Measurements from ENCODE around the gene RPL34. TPM values are rescaled to one million over a fixed set of nuclear protein-coding genes. Genes with fewer than 3 reads are reported as not detected.

Gene RPL34
- 1,000 to 10,000 TPM in 1 of 4 donors, 100 to 1,000 TPM in 3; 554 to 1,152 (median 836) TPM for total RNA-seq

DNA sequence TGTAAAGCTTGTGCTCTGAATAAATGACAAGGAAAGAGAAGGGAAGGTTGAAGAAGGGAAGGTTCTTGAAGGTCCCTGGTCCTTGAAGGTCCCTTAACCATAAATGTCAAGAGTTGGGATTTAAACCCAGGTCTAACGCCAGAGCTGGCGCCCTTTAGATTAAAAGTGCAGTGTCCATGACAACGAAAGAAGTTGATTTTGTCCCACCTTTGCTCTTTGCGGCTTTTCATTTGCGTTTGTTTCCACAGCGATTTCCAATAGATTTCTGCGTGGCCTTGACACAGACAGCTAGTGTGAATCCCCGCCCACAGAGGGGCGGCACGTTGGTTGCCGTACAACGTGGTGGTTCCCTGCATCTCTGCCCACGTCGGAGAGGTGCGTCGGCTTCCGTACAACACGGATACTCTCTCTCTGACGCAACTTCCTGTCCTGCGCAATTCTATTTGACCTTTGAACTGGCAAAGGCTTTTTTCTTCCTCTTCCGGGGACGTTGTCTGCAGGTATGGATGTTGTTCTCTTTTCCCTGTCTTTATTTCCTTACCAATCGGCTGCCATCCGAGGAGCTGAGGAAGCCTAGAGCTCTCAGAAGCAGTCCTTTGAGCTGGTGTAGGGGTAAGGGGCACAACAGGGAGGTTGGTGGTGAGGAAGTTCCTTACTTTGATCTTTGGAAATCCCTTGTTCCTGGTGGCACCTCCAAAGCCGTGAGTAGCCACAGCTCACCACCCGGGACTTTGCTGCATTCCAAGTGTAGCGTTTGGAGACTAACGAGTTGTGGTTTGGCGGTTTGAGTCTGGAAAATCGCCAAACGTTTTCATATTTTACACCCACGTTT lies at the start of gene RPL34:
TSS of gene RPL34 (plus strand) at position 476 of the 832 bp plus-strand sequence. CDS start 1,384 bp downstream, outside the sequence.
- peak; percentile 93 to 96 for TF ChIP-seq POLR2A (IDR thresholded peaks at IDR 0.05)
- TF ChIP-seq CTCF (IDR thresholded peaks at IDR 0.05), result no peak
- TF ChIP-seq EP300 (IDR thresholded peaks at IDR 0.05), result peak; percentile 98 to 100
- peak; percentile 93 to 98 for DNase-seq (ENCODE audit: low spot score in 2 of 2)

GRCh38 chr4:108570993-108571569 lies 49.3 kb upstream of the RPL34 start:
- no peaks in the 10 kb centered on the region for H3K9me3 ChIP-seq
- no peak overlapping the region for H3K27ac ChIP-seq
- no peak for TF ChIP-seq CTCF (IDR thresholded peaks at IDR 0.05)
- no peak for TF ChIP-seq POLR2A (IDR thresholded peaks at IDR 0.05)
- TF ChIP-seq EP300 (IDR thresholded peaks at IDR 0.05), result no peak
- no peaks in the 10 kb centered on the region for H3K4me1 ChIP-seq
- DNase-seq (ENCODE audit: low spot score in 2 of 2), result no peak
- no peak overlapping the region for H3K4me3 ChIP-seq
- no peaks in the 10 kb centered on the region for H3K36me3 ChIP-seq
- no peaks in the 10 kb centered on the region for H3K27me3 ChIP-seq
- WGBS, 2 donors, result 61 to 73% methylated on average over 4 of the region's 4 CpGs

More for the DNA sequence above, at the start of gene RPL34:
- 1% methylated on average over 32 of the region's 32 CpGs for WGBS, 2 donors
- Histone ChIP-seq H3K36me3 (peaks cover 0 to 47% (median 15%) of the 10 kb centered on the region in 3 donors), H3K4me3 (peak within 1 kb of the TSS; percentile 70 to 79 (median 75)), H3K4me1 (peaks cover 0 to 40% (median 20%) of the 10 kb centered on the region in 4 donors), H3K27me3 (no peaks in the 10 kb centered on the region), H3K9me3 (peaks cover 0 to 6% (median 0%) of the 10 kb centered on the region in 4 donors), H3K27ac (peak within 1 kb of the TSS; percentile 52 to 87 (median 83))

DNA sequence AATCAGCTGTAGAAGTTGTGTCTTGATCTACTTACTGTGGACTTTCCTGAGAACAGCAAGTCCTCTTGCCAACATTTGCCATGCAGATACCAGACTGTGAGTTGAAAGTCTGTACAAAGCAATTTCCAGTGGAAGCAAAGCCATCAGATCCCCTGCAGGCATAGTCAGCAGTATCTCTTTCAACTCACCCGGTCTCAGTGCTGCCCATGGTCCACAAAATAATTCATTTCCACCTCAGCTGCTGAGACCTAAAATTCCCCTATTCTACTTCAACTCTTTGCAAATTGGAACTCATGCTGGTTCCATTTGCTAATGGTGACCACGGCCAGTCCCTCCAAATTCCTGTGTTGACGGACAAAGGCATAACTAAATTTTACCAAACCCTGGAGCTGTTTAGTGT lies 46.0 kb upstream of the RPL34 start:
- no peak for DNase-seq (ENCODE audit: low spot score in 2 of 2)
- Histone ChIP-seq H3K27ac (no peak overlapping the region), H3K36me3 (no peaks in the 10 kb centered on the region), H3K27me3 (no peaks in the 10 kb centered on the region), H3K4me3 (no peak overlapping the region), H3K9me3 (no peaks in the 10 kb centered on the region), H3K4me1 (no peaks in the 10 kb centered on the region)
- TF ChIP-seq EP300 (IDR thresholded peaks at IDR 0.05) (no peak), POLR2A (IDR thresholded peaks at IDR 0.05) (no peak), CTCF (IDR thresholded peaks at IDR 0.05) (no peak)
- WGBS, 2 donors, result 71 to 83% methylated on average over 3 of the region's 3 CpGs

DNA sequence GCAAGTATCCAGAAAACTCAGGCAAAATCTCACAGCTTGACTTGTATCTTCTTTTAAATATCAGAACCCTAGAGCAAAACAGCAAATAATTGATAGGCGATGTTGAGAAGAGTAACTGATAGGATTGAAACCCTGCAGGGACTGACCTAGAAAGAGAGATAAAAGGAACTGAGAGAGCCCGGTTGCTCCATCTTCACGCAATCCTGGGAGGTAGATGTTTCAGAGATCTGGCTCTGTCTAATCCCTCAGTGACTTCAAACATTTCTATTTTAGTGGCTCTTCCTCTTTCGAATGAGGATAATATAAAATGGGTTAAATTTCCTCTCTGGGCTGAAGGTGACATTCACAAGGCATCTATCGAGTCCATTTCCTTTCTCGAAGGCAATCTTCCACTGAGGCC lies 39.3 kb upstream of the RPL34 start:
- Histone ChIP-seq H3K27me3 (no peaks in the 10 kb centered on the region), H3K27ac (no peak overlapping the region), H3K4me1 (no peaks in the 10 kb centered on the region), H3K4me3 (no peak overlapping the region), H3K36me3 (no peaks in the 10 kb centered on the region), H3K9me3 (no peaks in the 10 kb centered on the region)
- no peak for DNase-seq (ENCODE audit: low spot score in 2 of 2)
- 47% methylated on average over 6 of the region's 6 CpGs for WGBS, 2 donors
- TF ChIP-seq CTCF (IDR thresholded peaks at IDR 0.05) (no peak), POLR2A (IDR thresholded peaks at IDR 0.05) (no peak), EP300 (IDR thresholded peaks at IDR 0.05) (no peak)

DNA sequence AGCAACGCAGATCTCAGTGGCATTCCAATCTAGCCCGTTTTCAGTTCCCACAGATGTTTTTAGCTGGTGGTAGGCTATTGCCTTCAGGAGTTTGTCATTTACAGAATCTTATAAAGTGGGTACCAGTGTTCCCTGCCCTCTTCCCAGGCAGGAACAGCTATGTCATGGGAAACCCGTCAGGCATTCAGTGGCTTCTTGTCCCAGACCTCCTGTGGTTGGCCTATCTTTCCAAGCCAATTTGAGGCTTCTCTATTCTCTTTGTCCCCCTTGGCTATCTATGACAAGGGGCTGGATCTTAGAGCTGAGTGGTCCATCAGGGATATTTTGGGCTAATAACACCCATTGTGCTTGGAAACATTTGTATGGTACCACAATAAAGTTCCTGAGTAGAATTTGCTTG lies 33.6 kb upstream of the RPL34 start:
- no peak overlapping the region for H3K27ac ChIP-seq
- H3K9me3 ChIP-seq, result no peaks in the 10 kb centered on the region
- 70 to 80% methylated on average over 3 of the region's 3 CpGs for whole genome bisulfite sequencing, 2 donors
- H3K36me3 ChIP-seq, result no peaks in the 10 kb centered on the region
- no peaks in the 10 kb centered on the region for H3K4me1 ChIP-seq
- DNase-seq (ENCODE audit: low spot score in 2 of 2), result no peak
- TF ChIP-seq CTCF (IDR thresholded peaks at IDR 0.05), result no peak
- TF ChIP-seq EP300 (IDR thresholded peaks at IDR 0.05), result no peak
- no peak overlapping the region for H3K4me3 ChIP-seq
- no peaks in the 10 kb centered on the region for H3K27me3 ChIP-seq
